Measurements from ENCODE around the gene HSPA14. TPM values are rescaled to one million over a fixed set of nuclear protein-coding genes. Genes with fewer than 3 reads are reported as not detected.

HSPA14 gene
- total and polyA plus RNA-seq, 2 of the 8 experiments (the other 6 are each of a cell fraction or from before 2014, with no cell fraction given) = 20.5 to 36.4 TPM

- no peaks in the 10 kb centered on the region for H3K23me2 ChIP-seq (ENCODE audit: low read depth, low read length)
- H3K9me3 ChIP-seq (ENCODE audit: insufficient read depth in 2 of 2, low read depth in 1 of 2, low read length in 1 of 2) = no peaks in the 10 kb centered on the region
- no peak overlapping the region for H3K4ac ChIP-seq (replicated peaks; ENCODE audit: insufficient read length, low read depth, low read length)
- no peak overlapping the region for H3K4me2 ChIP-seq (ENCODE audit: insufficient read depth in 1 of 2, low read depth in 2 of 2, low read length in 2 of 2)
- H4K20me1 ChIP-seq (replicated peaks in 1 of 2; ENCODE audit: control insufficient read depth in 1 of 2, insufficient read depth in 2 of 2, low read length in 2 of 2) = peaks cover 0 to 3% of the 10 kb centered on the region in 2 experiments
- ChIA-PET POLR2A (ENCODE audit: partially characterized antibody) (no interaction called here), CTCF (ENCODE audit: partially characterized antibody) (interaction anchor here (1.0 to 1.1 kb wide), 2 partner anchors 17 to 310 kb away, joined by 3 to 4 read pairs; no protein-coding TSS in a partner anchor)
- no peak overlapping the region for H2BK12ac ChIP-seq (ENCODE audit: low read depth, low read length)
- no peak overlapping the region for H3K9ac ChIP-seq (replicated peaks in 1 of 4; ENCODE audit: extremely low read depth in 1 of 4, low read depth in 3 of 4, low read length in 3 of 4)
- H3K36me3 ChIP-seq (ENCODE audit: control insufficient read depth in 2 of 4, insufficient read depth in 4 of 4, low read length in 3 of 4) = peaks cover 0 to 32% (median 5%) of the 10 kb centered on the region in 4 experiments; a peak in 5 of 8 replicates
- H3K14ac ChIP-seq (ENCODE audit: insufficient read length) = no peak overlapping the region
- no peak overlapping the region for H2BK120ac ChIP-seq (replicated peaks; ENCODE audit: low read depth, low read length)
- no peak overlapping the region for H3K27ac ChIP-seq (ENCODE audit: low read depth, low read length)
- no peak overlapping the region for H4K8ac ChIP-seq (ENCODE audit: extremely low read depth, insufficient read depth, low read length)
- H4K5ac ChIP-seq (ENCODE audit: insufficient read length, low read depth, low read length) = no peak overlapping the region
- no peak overlapping the region for H2BK15ac ChIP-seq (ENCODE audit: low read length)
- no peaks in the 10 kb centered on the region for H3K79me1 ChIP-seq (ENCODE audit: low read depth, low read length)
- 98% methylated on average over 6 of the region's 6 CpGs; no CpG with 5 or more reads in 1 of the 2 experiments for WGBS, 2 experiments (ENCODE audit: extremely low coverage in 1 of 2, insufficient coverage in 1 of 2, insufficient read length in 1 of 2, insufficient replicate concordance in 2 of 2, low coverage in 1 of 2, low lambda C conversion rate in 2 of 2, missing lambda C conversion rate in 1 of 2)
- H3K18ac ChIP-seq (ENCODE audit: extremely low read depth, low read length) = no peak overlapping the region
- H3K27me3 ChIP-seq (replicated peaks in 1 of 4; ENCODE audit: control insufficient read depth in 3 of 4, extremely low read depth in 1 of 4, insufficient read depth in 3 of 4, low read length in 3 of 4) = no peaks in the 10 kb centered on the region
- H2BK20ac ChIP-seq (ENCODE audit: low read length) = no peak overlapping the region
- no peak overlapping the region for H2AFZ ChIP-seq (ENCODE audit: low read length)
- DNase-seq (ENCODE audit: low read depth in 1 of 2, low spot score in 2 of 2) = no peak
- no peak overlapping the region for H4K91ac ChIP-seq (replicated peaks; ENCODE audit: insufficient read length, low read length)
- H3K79me2 ChIP-seq (ENCODE audit: control insufficient read depth in 1 of 2, insufficient read depth in 2 of 2, low read length in 2 of 2) = no peaks in the 10 kb centered on the region
- no peaks in the 10 kb centered on the region for H3K4me1 ChIP-seq (replicated peaks in 1 of 4; ENCODE audit: control insufficient read depth in 3 of 4, insufficient read depth in 4 of 4, low read length in 3 of 4)
- H2AK5ac ChIP-seq (ENCODE audit: low read depth, low read length) = no peak overlapping the region
- FAIRE-seq = no peak
- H3K23ac ChIP-seq (ENCODE audit: insufficient read length) = no peak overlapping the region
- H2BK5ac ChIP-seq (ENCODE audit: low read depth, low read length) = no peak overlapping the region
- no peak overlapping the region for H3K56ac ChIP-seq (replicated peaks; ENCODE audit: insufficient read length, low read depth, low read length)
- H3K4me3 ChIP-seq (ENCODE audit: extremely low read depth in 1 of 4, insufficient read depth in 2 of 4, low read depth in 3 of 4, low read length in 4 of 4) = no peak overlapping the region
- TF ChIP-seq CEBPB (IDR thresholded peaks at IDR 0.05; ENCODE audit: low read depth, low read length) = no peak
- no peak for TF ChIP-seq TCF12 (IDR thresholded peaks at IDR 0.05; ENCODE audit: low read depth, low read length)
- TF ChIP-seq ATF3 (IDR thresholded peaks at IDR 0.05; ENCODE audit: insufficient read depth, low read depth, low read length) = no peak
- TF ChIP-seq SAP30 (IDR thresholded peaks at IDR 0.05; ENCODE audit: insufficient read depth, insufficient replicate concordance, low read length) = no peak
- TF ChIP-seq CBX8 (IDR thresholded peaks at IDR 0.05; ENCODE audit: borderline replicate concordance, low read depth, low read length) = no peak
- TF ChIP-seq HDAC2 (IDR thresholded peaks at IDR 0.05; ENCODE audit: borderline replicate concordance in 1 of 2, low read depth in 2 of 2, low read length in 2 of 2) = no peak
- no peak for TF ChIP-seq RXRA (IDR thresholded peaks at IDR 0.05; ENCODE audit: insufficient read depth, low read depth, low read length)
- no peak for TF ChIP-seq POU5F1 (IDR thresholded peaks at IDR 0.05; ENCODE audit: low read depth, low read length)
- no peak for TF ChIP-seq BCL11A (IDR thresholded peaks at IDR 0.05; ENCODE audit: low read depth in 2 of 2, low read length in 2 of 2)
- no peak for TF ChIP-seq SP4 (IDR thresholded peaks at IDR 0.05; ENCODE audit: low read length)
- no peak for TF ChIP-seq JUND (IDR thresholded peaks at IDR 0.05; ENCODE audit: low read length)
- TF ChIP-seq CBX5 (IDR thresholded peaks at IDR 0.05; ENCODE audit: low read depth, low read length) = no peak
- no peak for TF ChIP-seq NRF1 (IDR thresholded peaks at IDR 0.05; ENCODE audit: low read depth, low read length)
- no peak for TF ChIP-seq BACH1 (IDR thresholded peaks at IDR 0.05; ENCODE audit: low read length)
Measured at GRCh38 chr10:14858338-14858960, 20.3 kb downstream of the HSPA14 start.

Data from H1 (cell line).